Kidney (tissue), 14 donors: ENCODE data around the gene ABLIM2. TPM values are rescaled to one million over a fixed set of nuclear protein-coding genes. Genes with fewer than 3 reads are reported as not detected.

Experiments used
- DNase-seq, 5 donors: peaks; one replicate each; pipeline ENCODE4 v3.0.0-alpha.2; 2013 to 2020
- FAIRE-seq: peaks from 2 replicates; lab custom pipeline; 2012; peaks lifted over from hg19 to GRCh38; lab: Jason Lieb, UNC
- H3K27ac ChIP-seq, 2 donors: one replicate each; pipeline ENCODE4 v1.7.0; 2013; ENCODE audit warnings: low read depth in 2 of 2, low read length in 2 of 2, inconsistent platforms in 1 of 2
- H3K27me3 ChIP-seq: one replicate; pipeline ENCODE4 v1.7.1; 2013; ENCODE audit warnings: low read length, inconsistent platforms; ENCODE audit not compliant: control insufficient read depth, insufficient read depth
- H3K36me3 ChIP-seq, 3 donors: one replicate each; pipeline versions ENCODE4 v1.7.0 to v1.7.1; 2013; ENCODE audit warnings: low read length in 3 of 3, control low read depth in 1 of 3, inconsistent platforms in 1 of 3; ENCODE audit not compliant: insufficient read depth in 3 of 3, control insufficient read depth in 2 of 3
- H3K4me1 ChIP-seq, 3 donors: one replicate each; pipeline versions ENCODE4 v1.7.0 to v1.7.1; 2013; ENCODE audit warnings: low read length in 3 of 3, inconsistent platforms in 1 of 3, low read depth in 1 of 3; ENCODE audit not compliant: control insufficient read depth in 2 of 3, insufficient read depth in 2 of 3
- H3K4me3 ChIP-seq, 3 donors: one replicate each; pipeline versions ENCODE4 v1.7.0 to v1.8.1; 2013; ENCODE audit warnings: low read length in 3 of 3, control low read depth in 1 of 3, inconsistent platforms in 1 of 3
- H3K9ac ChIP-seq, 3 donors: one replicate each; pipeline versions ENCODE4 v1.7.0 to v1.7.1; 2013; ENCODE audit warnings: low read length in 3 of 3, control low read depth in 1 of 3, inconsistent platforms in 1 of 3
- H3K9me3 ChIP-seq, 3 donors: one replicate each; pipeline versions ENCODE4 v1.7.0 to v1.7.1; 2013; ENCODE audit warnings: low read length in 3 of 3, control low read depth in 1 of 3, inconsistent platforms in 1 of 3; ENCODE audit not compliant: control insufficient read depth in 2 of 3, insufficient read depth in 1 of 3
- intact Hi-C: fragments of 100-400 bp; cut with DNase I; formaldehyde crosslinking; loops from one replicate; pipeline ENCODE4 v1.11.1; 2022
- polyA plus RNA-seq: library from polyadenylated mRNA; stranded (reverse); fragments of 350-450 nt; fragmentation: Illumina TruSeq; extraction: RNeasy Lipid Tissue Mini Kit (QIAGEN cat#74804); gene quantifications from one replicate; pipeline ENCODE4 v1.2.3, GENCODE V29; 2014; ENCODE audit warnings: low read depth, low replicate concordance; ENCODE audit not compliant: insufficient read depth
- total RNA-seq: library from RNA; stranded (reverse); fragmentation: NEBNext Ultra II Directional; extraction: Animal tissue kit (Norgen Biotek cat#: 25700); gene quantifications from one replicate; pipeline ENCODE4 v1.2.1, GENCODE V29; 2021
- TF ChIP-seq, protein P1 (sequence below): IDR thresholded peaks from 3 replicates; pipeline ENCODE4 v1.5.1; 2012; ENCODE audit warnings: mild to moderate bottlenecking, moderate library complexity, borderline replicate concordance; ENCODE audit not compliant: insufficient read depth; ENCODE audit errors: extremely low read depth
- donor health status: control.
- donor health status: control.
- donor health status: control.
- donor health status: control.
- donor health status: control.
- donor health status: DM: yes; HTN: yes; CAD: no.
- donor health status: Normal renal cell carcinoma (clear cell type).

Gene ABLIM2
- total and polyA plus RNA-seq, 2 donors from 2014 or later = 9.5 to 23.3 TPM

DNA sequence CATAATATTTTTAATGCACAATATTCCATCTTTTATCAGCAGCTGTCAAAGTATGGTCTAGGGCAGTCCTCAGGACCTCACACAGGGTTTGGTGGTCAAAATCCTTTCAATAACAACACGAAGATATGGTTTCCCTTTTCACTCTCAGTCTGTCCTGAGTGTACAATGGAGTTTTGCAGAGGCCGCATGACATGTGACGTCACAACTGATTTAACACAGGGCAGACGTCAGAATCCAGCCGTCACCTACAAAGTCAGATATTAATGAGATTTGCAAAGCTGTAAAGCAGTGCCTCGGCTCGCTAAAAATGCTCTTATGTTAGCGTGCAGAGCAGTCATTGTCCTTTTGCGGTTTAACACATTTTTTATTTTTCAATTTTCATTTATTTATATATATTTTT lies 12.5 kb downstream of the ABLIM2 start:
- intact Hi-C loops = no loop called here
- H3K36me3 ChIP-seq = no peaks in the 10 kb centered on the region
- DNase-seq (no peak), FAIRE-seq (no peak)
- no peak overlapping the region for H3K9ac ChIP-seq
- no peak overlapping the region for H3K27ac ChIP-seq
- TF ChIP-seq, protein P1, sequence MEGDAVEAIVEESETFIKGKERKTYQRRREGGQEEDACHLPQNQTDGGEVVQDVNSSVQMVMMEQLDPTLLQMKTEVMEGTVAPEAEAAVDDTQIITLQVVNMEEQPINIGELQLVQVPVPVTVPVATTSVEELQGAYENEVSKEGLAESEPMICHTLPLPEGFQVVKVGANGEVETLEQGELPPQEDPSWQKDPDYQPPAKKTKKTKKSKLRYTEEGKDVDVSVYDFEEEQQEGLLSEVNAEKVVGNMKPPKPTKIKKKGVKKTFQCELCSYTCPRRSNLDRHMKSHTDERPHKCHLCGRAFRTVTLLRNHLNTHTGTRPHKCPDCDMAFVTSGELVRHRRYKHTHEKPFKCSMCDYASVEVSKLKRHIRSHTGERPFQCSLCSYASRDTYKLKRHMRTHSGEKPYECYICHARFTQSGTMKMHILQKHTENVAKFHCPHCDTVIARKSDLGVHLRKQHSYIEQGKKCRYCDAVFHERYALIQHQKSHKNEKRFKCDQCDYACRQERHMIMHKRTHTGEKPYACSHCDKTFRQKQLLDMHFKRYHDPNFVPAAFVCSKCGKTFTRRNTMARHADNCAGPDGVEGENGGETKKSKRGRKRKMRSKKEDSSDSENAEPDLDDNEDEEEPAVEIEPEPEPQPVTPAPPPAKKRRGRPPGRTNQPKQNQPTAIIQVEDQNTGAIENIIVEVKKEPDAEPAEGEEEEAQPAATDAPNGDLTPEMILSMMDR = no peak
- H3K9me3 ChIP-seq = no peaks in the 10 kb centered on the region
- no peaks in the 10 kb centered on the region for H3K27me3 ChIP-seq
- no peak overlapping the region for H3K4me3 ChIP-seq
- H3K4me1 ChIP-seq = peaks cover 0 to 2% (median 0%) of the 10 kb centered on the region in 3 donors

DNA sequence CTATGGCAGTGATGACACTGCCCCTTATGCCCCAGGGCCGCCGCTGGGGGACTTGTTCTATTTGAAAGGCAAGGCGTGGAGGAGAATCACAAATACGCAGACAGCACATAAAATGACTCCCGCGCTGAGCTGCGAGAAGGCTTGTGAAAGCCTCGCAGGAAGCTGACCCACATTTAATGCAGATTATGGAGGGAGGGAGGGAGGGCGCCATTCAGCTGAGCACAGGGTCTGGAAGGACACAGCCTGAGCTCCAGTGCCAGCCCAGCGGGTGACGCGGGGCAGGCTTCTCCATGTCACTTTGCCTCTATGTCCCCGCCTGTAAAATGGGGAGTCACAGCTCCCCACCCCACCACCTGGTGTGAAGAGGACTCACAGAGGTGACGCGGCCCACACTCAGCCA lies 14.3 kb downstream of the ABLIM2 start:
- peak in 2 of 5 donors; percentile 56 to 68 for DNase-seq
- H3K4me3 ChIP-seq = no peak overlapping the region
- H3K9me3 ChIP-seq = no peaks in the 10 kb centered on the region
- TF ChIP-seq, protein P1 = no peak
- H3K36me3 ChIP-seq = no peaks in the 10 kb centered on the region
- H3K27me3 ChIP-seq = no peaks in the 10 kb centered on the region
- no peak overlapping the region for H3K27ac ChIP-seq
- intact Hi-C loops = no loop called here
- H3K9ac ChIP-seq = no peak overlapping the region
- FAIRE-seq = no peak
- H3K4me1 ChIP-seq = peaks cover 0 to 2% (median 0%) of the 10 kb centered on the region in 3 donors

DNA sequence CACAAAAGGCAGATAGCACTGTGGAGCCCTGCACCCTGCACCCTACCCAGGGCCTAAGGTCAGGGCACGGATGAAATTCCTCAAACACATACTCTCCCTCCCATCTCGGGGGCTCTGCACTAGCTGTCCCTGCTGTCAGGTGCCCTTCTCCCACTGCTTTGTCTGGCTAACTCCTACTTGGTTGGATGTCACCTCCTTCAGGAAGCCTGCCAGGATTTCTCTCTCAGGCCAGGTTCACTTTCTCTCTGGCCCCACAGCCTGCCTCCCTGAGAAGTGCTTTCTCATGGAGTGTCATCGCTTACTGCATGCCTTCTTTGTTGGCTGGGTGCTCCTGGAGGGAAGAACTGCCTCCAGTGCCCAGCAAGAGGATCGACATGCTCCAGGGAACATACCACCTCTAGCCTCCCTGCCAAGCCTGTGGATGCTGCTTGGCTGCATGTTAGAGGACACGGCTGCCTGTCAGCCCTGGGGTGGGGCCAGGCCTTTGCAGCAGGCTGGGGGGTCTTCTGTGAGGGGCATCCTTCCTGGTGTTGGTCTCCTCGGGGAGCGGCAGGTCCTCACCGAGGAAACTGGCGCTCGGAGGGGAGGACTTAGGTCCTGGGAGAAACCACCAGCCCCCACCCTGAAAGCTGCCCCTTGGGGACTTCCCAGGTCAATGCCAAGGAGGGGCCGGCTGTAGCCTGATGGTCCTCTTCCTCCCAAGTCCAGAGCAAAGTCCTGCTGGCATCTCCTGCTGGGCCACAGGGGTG lies 15.0 kb downstream of the ABLIM2 start:
- TF ChIP-seq, protein P1 = no peak
- DNase-seq (peak in 1 of 5 donors; percentile 47), FAIRE-seq (no peak)
- Histone ChIP-seq H3K27me3 (no peaks in the 10 kb centered on the region), H3K4me3 (no peak overlapping the region), H3K27ac (no peak overlapping the region), H3K9me3 (no peaks in the 10 kb centered on the region), H3K36me3 (no peaks in the 10 kb centered on the region), H3K4me1 (peaks cover 0 to 2% (median 0%) of the 10 kb centered on the region in 3 donors), H3K9ac (no peak overlapping the region)
- intact Hi-C loops = no loop called here

DNA sequence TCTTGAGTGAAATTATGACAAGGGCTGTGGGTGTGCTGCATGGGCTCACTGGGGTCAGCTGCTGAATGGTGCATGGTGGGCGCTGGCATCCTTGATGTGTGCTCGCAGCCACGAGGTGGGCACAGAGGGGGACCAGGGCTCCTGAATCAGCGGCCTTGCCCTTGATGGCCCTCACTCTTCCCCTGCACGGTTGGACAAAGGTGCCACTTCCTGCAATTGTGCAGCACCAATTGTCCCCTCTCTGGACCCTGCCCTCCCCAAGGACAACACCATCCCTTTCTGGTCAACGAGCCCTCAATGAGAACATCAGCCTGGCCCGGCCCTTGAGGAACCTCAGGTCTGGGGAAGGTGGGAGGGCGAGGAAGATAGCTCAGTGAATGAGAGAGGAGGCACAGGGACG lies 16.1 kb downstream of the ABLIM2 start:
- FAIRE-seq (no peak), DNase-seq (no peak)
- TF ChIP-seq, protein P1 = no peak
- Histone ChIP-seq H3K4me1 (peaks cover 0 to 2% (median 0%) of the 10 kb centered on the region in 3 donors), H3K27ac (no peak overlapping the region), H3K36me3 (no peaks in the 10 kb centered on the region), H3K9me3 (no peaks in the 10 kb centered on the region), H3K27me3 (no peaks in the 10 kb centered on the region), H3K4me3 (no peak overlapping the region), H3K9ac (no peak overlapping the region)
- intact Hi-C loops = no loop called here
